ENCODE measurements around the gene IREB2.
"Not testable (repeated sequence)": the region's sequence is repeated elsewhere in the genome, so short reads cannot be mapped to it uniquely, and the experiment has no call there.

IREB2 gene

GRCh38 chr15:78509726-78510312, 71.8 kb downstream of the IREB2 start:
- H3K27me3 ChIP-seq (ENCODE audit: low read length) = no peaks in the 10 kb centered on the region
- H3K4me3 ChIP-seq (ENCODE audit: insufficient read depth, low read length, poor library complexity, severe bottlenecking) = no peak overlapping the region
- TF ChIP-seq EZH2phosphoT487 (conservative IDR thresholded peaks at IDR 0.05; ENCODE audit: low read length) (no peak), CTCF (IDR thresholded peaks at IDR 0.05; ENCODE audit: insufficient read depth, low read length, poor library complexity, severe bottlenecking) (no peak)
- no peak overlapping the region for H2AFZ ChIP-seq (ENCODE audit: low read depth, low read length, severe bottlenecking)
- H4K20me1 ChIP-seq (ENCODE audit: low read depth, low read length) = no peaks in the 10 kb centered on the region
- H3K9me3 ChIP-seq (ENCODE audit: insufficient read depth, low read length) = no peaks in the 10 kb centered on the region
- no peaks in the 10 kb centered on the region for H3K36me3 ChIP-seq (ENCODE audit: low read length)
- no peak overlapping the region for H3K4me2 ChIP-seq (ENCODE audit: low read depth, low read length, poor library complexity, severe bottlenecking)
- 0 out of 2 replicates have a peak, but pooled peaks cover 4% of the 10 kb centered on the region for H3F3A ChIP-seq (ENCODE audit: insufficient read depth)
- H3K27ac ChIP-seq (ENCODE audit: low read depth, low read length) = no peak overlapping the region
- H3K9me2 ChIP-seq (replicated peaks; ENCODE audit: insufficient read depth, low read length) = no peaks in the 10 kb centered on the region
- H3K79me2 ChIP-seq (ENCODE audit: insufficient read depth, low read length) = no peaks in the 10 kb centered on the region
- no peak overlapping the region for H3K9ac ChIP-seq (ENCODE audit: low read length)

GRCh38 chr15:78520035-78520434, 82.0 kb downstream of the IREB2 start:
- H3K9me2 ChIP-seq (replicated peaks; ENCODE audit: insufficient read depth, low read length); H3K4me3 ChIP-seq (ENCODE audit: insufficient read depth, low read length, poor library complexity, severe bottlenecking); H3K27ac ChIP-seq (ENCODE audit: low read depth, low read length); H3F3A ChIP-seq (ENCODE audit: insufficient read depth); H3K79me2 ChIP-seq (ENCODE audit: insufficient read depth, low read length); H3K4me2 ChIP-seq (ENCODE audit: low read depth, low read length, poor library complexity, severe bottlenecking); H3K9me3 ChIP-seq (ENCODE audit: insufficient read depth, low read length); H3K9ac ChIP-seq (ENCODE audit: low read length); H2AFZ ChIP-seq (ENCODE audit: low read depth, low read length, severe bottlenecking); H3K27me3 ChIP-seq (ENCODE audit: low read length); H3K36me3 ChIP-seq (ENCODE audit: low read length); H4K20me1 ChIP-seq (ENCODE audit: low read depth, low read length): not testable (repeated sequence)

GRCh38 chr15:78524230-78524629, 86.2 kb downstream of the IREB2 start:
- Histone ChIP-seq H4K20me1 (ENCODE audit: low read depth, low read length) (no peaks in the 10 kb centered on the region), H3K9me3 (ENCODE audit: insufficient read depth, low read length) (peaks cover 3% of the 10 kb centered on the region; the same call in 1 of the 2 replicates)

More at GRCh38 chr15:78524230-78524629, 86.2 kb downstream of the IREB2 start:
- H3K79me2 ChIP-seq (ENCODE audit: insufficient read depth, low read length) = no peaks in the 10 kb centered on the region
- TF ChIP-seq EZH2phosphoT487 (conservative IDR thresholded peaks at IDR 0.05; ENCODE audit: low read length) = no peak
- TF ChIP-seq CTCF (IDR thresholded peaks at IDR 0.05; ENCODE audit: insufficient read depth, low read length, poor library complexity, severe bottlenecking) = no peak
- H2AFZ ChIP-seq (ENCODE audit: low read depth, low read length, severe bottlenecking) = no peak overlapping the region
- no peaks in the 10 kb centered on the region for H3K27me3 ChIP-seq (ENCODE audit: low read length)
- no peak overlapping the region for H3K4me2 ChIP-seq (ENCODE audit: low read depth, low read length, poor library complexity, severe bottlenecking)
- no peaks in the 10 kb centered on the region for H3F3A ChIP-seq (ENCODE audit: insufficient read depth)
- no peak overlapping the region for H3K4me3 ChIP-seq (ENCODE audit: insufficient read depth, low read length, poor library complexity, severe bottlenecking)
- H3K27ac ChIP-seq (ENCODE audit: low read depth, low read length) = no peak overlapping the region
- no peaks in the 10 kb centered on the region for H3K36me3 ChIP-seq (ENCODE audit: low read length)
- H3K9ac ChIP-seq (ENCODE audit: low read length) = no peak overlapping the region
- no peaks in the 10 kb centered on the region for H3K9me2 ChIP-seq (replicated peaks; ENCODE audit: insufficient read depth, low read length)

All from SU-DHL-6 (cell line).